HG03520 (cell line): ENCODE measurements around the gene APBA2.

Source experiments
- ATAC-seq: cut with Tn5 transposase; IDR thresholded peaks from one replicate; pipeline ENCODE4 v1.9.1; 2021; ENCODE audit warnings: mild to moderate bottlenecking, moderate library complexity; ENCODE audit not compliant: unreplicated experiment

The APBA2 gene

GRCh38 chr15:29127506-29128430 is 242.0 kb downstream of the APBA2 start:
- no peak for ATAC-seq

- ATAC-seq, result no peak
These were observed 242.9 kb downstream of the APBA2 start for GRCh38 chr15:29128671-29129070.

GRCh38 chr15:29129221-29129620 is 243.4 kb downstream of the APBA2 start:
- ATAC-seq, result no peak

- ATAC-seq, result no peak
These were observed 244.2 kb downstream of the APBA2 start for GRCh38 chr15:29129926-29130325.

- no peak for ATAC-seq
These were observed 244.7 kb downstream of the APBA2 start for GRCh38 chr15:29130476-29130875.

- no peak for ATAC-seq
These were observed 245.4 kb downstream of the APBA2 start for GRCh38 chr15:29130951-29131839.

GRCh38 chr15:29131840-29132420 is 246.2 kb downstream of the APBA2 start:
- no peak for ATAC-seq

GRCh38 chr15:29132735-29133181 is 247.0 kb downstream of the APBA2 start:
- no peak for ATAC-seq

- ATAC-seq, result no peak
These were observed 247.5 kb downstream of the APBA2 start for GRCh38 chr15:29133321-29133720.

- no peak for ATAC-seq
These were observed 248.0 kb downstream of the APBA2 start for GRCh38 chr15:29133791-29134190.

- no peak for ATAC-seq
These were observed 248.5 kb downstream of the APBA2 start for GRCh38 chr15:29134239-29134638.

- no peak for ATAC-seq
These were observed 249.0 kb downstream of the APBA2 start for GRCh38 chr15:29134641-29135308.

- no peak for ATAC-seq
These were observed 249.5 kb downstream of the APBA2 start for GRCh38 chr15:29135309-29135657.

- ATAC-seq, result no peak
These were observed 250.2 kb downstream of the APBA2 start for GRCh38 chr15:29135702-29136646.

GRCh38 chr15:29138260-29138659 is 252.5 kb downstream of the APBA2 start:
- no peak for ATAC-seq

GRCh38 chr15:29139072-29139471 is 253.3 kb downstream of the APBA2 start:
- ATAC-seq, result no peak

- ATAC-seq, result no peak
These were observed 254.0 kb downstream of the APBA2 start for GRCh38 chr15:29139540-29140459.

- ATAC-seq, result no peak
These were observed 254.9 kb downstream of the APBA2 start for GRCh38 chr15:29140475-29141307.
